ENCODE data around the gene RTN4RL1.

Gene RTN4RL1

GRCh38 chr17:2027528-2028233, 2.5 kb upstream of the RTN4RL1 start:
- Histone ChIP-seq H3K79me2 (ENCODE audit: control insufficient read depth, insufficient read depth, low read length) (no peaks in the 10 kb centered on the region), H4K5ac (ENCODE audit: low read length) (no peak overlapping the region), H3K79me1 (ENCODE audit: low read length) (peaks cover 2% of the 10 kb centered on the region), H3K23ac (ENCODE audit: low read length) (no peak overlapping the region), H3K4me3 (ENCODE audit: low read length) (no peak overlapping the region), H3K27ac (ENCODE audit: low read depth, low read length) (no peak overlapping the region), H3K18ac (ENCODE audit: low read length) (no peak overlapping the region), H2BK15ac (replicated peaks; ENCODE audit: low read depth) (no peak overlapping the region), H2BK5ac (ENCODE audit: low read length) (no peak overlapping the region), H3K27me3 (ENCODE audit: insufficient read depth, low read length, poor library complexity) (peaks cover 18% of the 10 kb centered on the region), H3K9ac (ENCODE audit: low read length) (no peak overlapping the region), H3K36me3 (ENCODE audit: control insufficient read depth, insufficient read depth, low read length) (no peaks in the 10 kb centered on the region), H3K4me1 (ENCODE audit: control insufficient read depth, low read depth, low read length) (no peaks in the 10 kb centered on the region), H3K4me2 (ENCODE audit: low read length) (no peak overlapping the region), H3K56ac (ENCODE audit: low read length) (no peak overlapping the region), H3K4ac (ENCODE audit: low read depth, low read length) (no peak overlapping the region), H2AK5ac (ENCODE audit: low read length) (no peak overlapping the region), H2BK120ac (ENCODE audit: low read depth, low read length) (no peak overlapping the region), H4K8ac (ENCODE audit: low read depth, low read length) (no peak overlapping the region)
- DNase-seq, result no peak
- no CpG with 5 or more reads among the region's 11 CpGs for WGBS (ENCODE audit: extremely low coverage, insufficient coverage, low lambda C conversion rate)

- Histone ChIP-seq H3K27me3 (ENCODE audit: insufficient read depth, low read length, poor library complexity) (peaks cover 18% of the 10 kb centered on the region), H3K56ac (ENCODE audit: low read length) (peak overlapping the region; percentile 9), H2BK5ac (ENCODE audit: low read length) (no peak overlapping the region), H2BK120ac (ENCODE audit: low read depth, low read length) (no peak overlapping the region), H3K4me3 (ENCODE audit: low read length) (no peak overlapping the region), H3K4ac (ENCODE audit: low read depth, low read length) (no peak overlapping the region), H3K79me1 (ENCODE audit: low read length) (no peaks in the 10 kb centered on the region), H4K8ac (ENCODE audit: low read depth, low read length) (no peak overlapping the region), H3K4me1 (ENCODE audit: control insufficient read depth, low read depth, low read length) (no peaks in the 10 kb centered on the region), H3K18ac (ENCODE audit: low read length) (no peak overlapping the region), H3K27ac (ENCODE audit: low read depth, low read length) (no peak overlapping the region), H3K79me2 (ENCODE audit: control insufficient read depth, insufficient read depth, low read length) (no peaks in the 10 kb centered on the region), H2BK15ac (replicated peaks; ENCODE audit: low read depth) (no peak overlapping the region), H3K4me2 (ENCODE audit: low read length) (peak overlapping the region; percentile 16), H3K9ac (ENCODE audit: low read length) (no peak overlapping the region), H2AK5ac (ENCODE audit: low read length) (no peak overlapping the region), H4K5ac (ENCODE audit: low read length) (no peak overlapping the region), H3K36me3 (ENCODE audit: control insufficient read depth, insufficient read depth, low read length) (no peaks in the 10 kb centered on the region), H3K23ac (ENCODE audit: low read length) (no peak overlapping the region)
- peak; percentile 70 for DNase-seq
- no CpG with 5 or more reads among the region's 55 CpGs for WGBS (ENCODE audit: extremely low coverage, insufficient coverage, low lambda C conversion rate)
Measured at GRCh38 chr17:2025622-2026309, 632 bp upstream of the RTN4RL1 start.

DNA sequence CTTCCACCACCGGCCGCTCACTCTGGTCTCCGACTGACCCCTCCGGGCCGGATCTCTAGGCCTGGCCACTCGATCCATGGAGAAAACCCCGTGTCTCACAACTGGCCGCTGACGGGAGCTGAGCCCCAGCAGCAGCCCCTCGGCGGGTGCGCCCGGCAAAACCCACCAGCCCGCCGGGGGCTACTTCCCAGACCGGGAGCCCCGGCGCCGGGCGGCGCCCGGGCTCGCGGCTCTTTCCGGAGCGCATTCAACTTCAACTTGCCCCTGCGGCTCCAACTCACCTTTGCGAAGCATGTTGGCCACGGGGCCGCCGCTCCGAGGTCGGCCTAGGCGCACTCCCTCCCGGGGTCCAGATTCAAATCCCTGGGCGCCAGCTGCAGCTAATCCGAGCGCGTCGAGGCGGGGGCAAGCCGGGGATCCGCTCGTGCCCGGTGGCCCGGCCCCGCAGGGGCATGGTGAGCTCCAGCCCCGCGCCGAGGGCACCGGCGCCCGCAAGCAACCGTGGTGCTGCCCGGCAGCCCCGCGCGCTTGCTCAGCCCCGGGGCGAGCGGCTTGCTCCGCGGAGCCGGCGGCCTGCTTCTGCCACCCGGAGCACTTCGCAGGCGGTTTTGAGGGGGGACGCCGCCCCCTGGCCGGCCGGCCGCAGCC, 438 bp downstream of the RTN4RL1 start:
- Histone ChIP-seq H4K5ac (ENCODE audit: low read length) (no peak overlapping the region), H3K4me3 (ENCODE audit: low read length) (peak overlapping the region; percentile 11), H3K27ac (ENCODE audit: low read depth, low read length) (no peak overlapping the region), H2AK5ac (ENCODE audit: low read length) (no peak overlapping the region), H3K56ac (ENCODE audit: low read length) (peak overlapping the region; percentile 67), H3K4ac (ENCODE audit: low read depth, low read length) (no peak overlapping the region), H3K36me3 (ENCODE audit: control insufficient read depth, insufficient read depth, low read length) (no peaks in the 10 kb centered on the region), H3K23ac (ENCODE audit: low read length) (no peak overlapping the region), H3K79me2 (ENCODE audit: control insufficient read depth, insufficient read depth, low read length) (no peaks in the 10 kb centered on the region), H2BK5ac (ENCODE audit: low read length) (no peak overlapping the region), H2BK15ac (replicated peaks; ENCODE audit: low read depth) (no peak overlapping the region), H3K27me3 (ENCODE audit: insufficient read depth, low read length, poor library complexity) (peaks cover 18% of the 10 kb centered on the region), H3K79me1 (ENCODE audit: low read length) (no peaks in the 10 kb centered on the region), H3K9ac (ENCODE audit: low read length) (peak overlapping the region; percentile 52), H3K4me2 (ENCODE audit: low read length) (peak overlapping the region; percentile 61), H2BK120ac (ENCODE audit: low read depth, low read length) (no peak overlapping the region), H3K4me1 (ENCODE audit: control insufficient read depth, low read depth, low read length) (no peaks in the 10 kb centered on the region), H3K18ac (ENCODE audit: low read length) (peak overlapping the region; percentile 65), H4K8ac (ENCODE audit: low read depth, low read length) (no peak overlapping the region)
- no CpG with 5 or more reads among the region's 73 CpGs for WGBS (ENCODE audit: extremely low coverage, insufficient coverage, low lambda C conversion rate)
- DNase-seq, result peak; percentile 52

DNA sequence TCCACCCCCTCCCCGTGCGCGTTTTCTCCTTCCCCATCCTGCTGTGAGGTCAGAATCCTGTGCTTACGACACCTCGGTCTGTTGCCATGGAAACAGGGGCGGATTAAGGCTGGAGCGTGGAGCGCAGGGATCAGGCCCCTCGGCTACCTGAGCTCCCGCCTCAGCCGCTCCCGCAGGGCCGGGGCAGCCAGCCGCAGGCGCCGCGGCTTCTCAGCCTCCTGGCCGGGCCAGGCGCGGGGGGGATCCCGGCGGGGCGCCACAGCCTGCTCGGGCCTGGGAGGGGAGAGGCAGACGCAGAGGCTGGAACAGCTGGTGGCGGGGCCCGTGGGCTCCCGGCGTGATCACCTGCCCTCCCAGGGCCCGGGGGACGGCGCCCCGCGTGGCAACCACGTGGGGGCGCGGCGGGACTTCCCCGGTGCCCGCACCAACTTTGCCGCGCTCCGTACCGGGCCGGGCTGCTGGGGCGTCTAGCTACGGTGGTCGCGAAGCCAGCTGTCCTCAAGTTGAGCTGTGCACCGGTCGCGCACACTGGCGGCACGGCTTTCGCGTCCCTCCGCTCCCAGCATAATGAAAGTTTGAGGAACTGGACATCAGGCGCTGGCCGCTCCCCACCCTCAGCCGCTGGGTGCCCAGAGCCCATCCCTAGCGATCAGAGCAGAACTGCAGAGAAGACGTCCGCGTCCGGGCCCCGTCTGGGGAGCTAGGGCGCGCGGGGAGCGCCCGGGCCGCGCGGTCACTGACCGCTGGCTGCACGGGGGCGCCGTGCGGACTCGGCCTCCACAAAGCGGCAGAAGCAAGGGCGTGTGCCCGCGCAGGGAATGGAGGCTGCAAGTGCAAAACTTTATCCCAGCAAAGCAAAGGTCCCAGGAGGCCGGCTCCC, 1.2 kb downstream of the RTN4RL1 start:
- peak; percentile 97 for DNase-seq

GRCh38 chr17:2023256-2023655, 1.9 kb downstream of the RTN4RL1 start:
- H3K4me3 ChIP-seq (ENCODE audit: low read length), result no peak overlapping the region
- no peaks in the 10 kb centered on the region for H3K4me1 ChIP-seq (ENCODE audit: control insufficient read depth, low read depth, low read length)
- no peak overlapping the region for H3K4me2 ChIP-seq (ENCODE audit: low read length)
- peaks cover 17% of the 10 kb centered on the region for H3K27me3 ChIP-seq (ENCODE audit: insufficient read depth, low read length, poor library complexity)
- H3K18ac ChIP-seq (ENCODE audit: low read length), result no peak overlapping the region
- no peak overlapping the region for H2BK5ac ChIP-seq (ENCODE audit: low read length)
- H2AK5ac ChIP-seq (ENCODE audit: low read length), result no peak overlapping the region
- no peak overlapping the region for H3K56ac ChIP-seq (ENCODE audit: low read length)
- WGBS (ENCODE audit: extremely low coverage, insufficient coverage, low lambda C conversion rate), result no CpG with 5 or more reads among the region's 16 CpGs
- no peak overlapping the region for H3K9ac ChIP-seq (ENCODE audit: low read length)
- no peak overlapping the region for H3K23ac ChIP-seq (ENCODE audit: low read length)
- H3K79me2 ChIP-seq (ENCODE audit: control insufficient read depth, insufficient read depth, low read length), result no peaks in the 10 kb centered on the region
- no peak for DNase-seq
- no peak overlapping the region for H4K5ac ChIP-seq (ENCODE audit: low read length)
- H3K79me1 ChIP-seq (ENCODE audit: low read length), result no peaks in the 10 kb centered on the region
- no peak overlapping the region for H3K4ac ChIP-seq (ENCODE audit: low read depth, low read length)
- H4K8ac ChIP-seq (ENCODE audit: low read depth, low read length), result no peak overlapping the region
- no peak overlapping the region for H3K27ac ChIP-seq (ENCODE audit: low read depth, low read length)
- H2BK120ac ChIP-seq (ENCODE audit: low read depth, low read length), result no peak overlapping the region
- no peaks in the 10 kb centered on the region for H3K36me3 ChIP-seq (ENCODE audit: control insufficient read depth, insufficient read depth, low read length)
- no peak overlapping the region for H2BK15ac ChIP-seq (replicated peaks; ENCODE audit: low read depth)

More for the DNA sequence above, 1.2 kb downstream of the RTN4RL1 start:
- peak overlapping the region; percentile 11 for H3K4me3 ChIP-seq (ENCODE audit: low read length)
- no peaks in the 10 kb centered on the region for H3K36me3 ChIP-seq (ENCODE audit: control insufficient read depth, insufficient read depth, low read length)
- peaks cover 18% of the 10 kb centered on the region for H3K27me3 ChIP-seq (ENCODE audit: insufficient read depth, low read length, poor library complexity)
- no peaks in the 10 kb centered on the region for H3K4me1 ChIP-seq (ENCODE audit: control insufficient read depth, low read depth, low read length)
- H3K4ac ChIP-seq (ENCODE audit: low read depth, low read length), result no peak overlapping the region
- no peak overlapping the region for H4K8ac ChIP-seq (ENCODE audit: low read depth, low read length)
- H2BK15ac ChIP-seq (replicated peaks; ENCODE audit: low read depth), result no peak overlapping the region
- no CpG with 5 or more reads among the region's 85 CpGs for WGBS (ENCODE audit: extremely low coverage, insufficient coverage, low lambda C conversion rate)
- H3K79me1 ChIP-seq (ENCODE audit: low read length), result no peaks in the 10 kb centered on the region
- peak overlapping the region; percentile 52 for H3K9ac ChIP-seq (ENCODE audit: low read length)
- no peak overlapping the region for H2BK120ac ChIP-seq (ENCODE audit: low read depth, low read length)
- H3K18ac ChIP-seq (ENCODE audit: low read length), result no peak overlapping the region
- peak overlapping the region; percentile 67 for H3K56ac ChIP-seq (ENCODE audit: low read length)
- no peak overlapping the region for H3K23ac ChIP-seq (ENCODE audit: low read length)
- peak overlapping the region; percentile 61 for H3K4me2 ChIP-seq (ENCODE audit: low read length)
- no peak overlapping the region for H3K27ac ChIP-seq (ENCODE audit: low read depth, low read length)
- H4K5ac ChIP-seq (ENCODE audit: low read length), result no peak overlapping the region
- no peak overlapping the region for H2BK5ac ChIP-seq (ENCODE audit: low read length)
- no peak overlapping the region for H2AK5ac ChIP-seq (ENCODE audit: low read length)
- no peaks in the 10 kb centered on the region for H3K79me2 ChIP-seq (ENCODE audit: control insufficient read depth, insufficient read depth, low read length)

All from mesendoderm (in vitro differentiated cells).